Measurements from ENCODE around the gene SHD. TPM values are rescaled to one million over a fixed set of nuclear protein-coding genes. Genes with fewer than 3 reads are reported as not detected.

The SHD gene
- total RNA-seq, 1 experiment from 2014 or later = not detected

DNA sequence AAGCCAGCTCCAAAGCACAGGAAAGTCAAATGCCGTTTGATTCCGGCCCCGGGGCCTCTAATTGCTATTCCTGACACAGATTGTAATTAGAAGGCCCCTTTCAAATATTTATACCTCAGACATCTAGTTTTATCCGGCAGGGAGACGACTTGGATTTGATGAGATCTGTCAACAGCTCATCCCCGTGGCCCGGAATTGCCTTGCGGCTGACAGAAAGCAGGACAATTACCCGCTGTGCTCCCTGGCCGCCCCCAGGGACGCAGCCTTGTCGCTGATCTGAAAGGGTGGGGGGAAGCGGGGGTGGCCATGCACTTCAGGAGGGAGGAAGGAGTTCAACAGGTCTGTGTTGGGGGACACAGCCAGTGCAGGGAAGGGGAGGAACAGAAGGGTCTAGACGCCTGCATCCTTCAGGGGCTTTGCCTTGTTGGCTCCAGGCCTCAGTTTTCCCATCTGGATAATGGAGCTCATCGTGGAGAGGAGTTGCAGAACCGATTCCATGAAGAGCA lies 1.8 kb upstream of the SHD start:
- H3K36me3 ChIP-seq (ENCODE audit: low read depth) = no peaks in the 10 kb centered on the region
- H4K20me1 ChIP-seq (ENCODE audit: insufficient read depth) = no peaks in the 10 kb centered on the region
- no peak overlapping the region for H2AFZ ChIP-seq
- no peak for TF ChIP-seq EZH2 (IDR thresholded peaks at IDR 0.05; ENCODE audit: low read depth)
- TF ChIP-seq, protein P1, sequence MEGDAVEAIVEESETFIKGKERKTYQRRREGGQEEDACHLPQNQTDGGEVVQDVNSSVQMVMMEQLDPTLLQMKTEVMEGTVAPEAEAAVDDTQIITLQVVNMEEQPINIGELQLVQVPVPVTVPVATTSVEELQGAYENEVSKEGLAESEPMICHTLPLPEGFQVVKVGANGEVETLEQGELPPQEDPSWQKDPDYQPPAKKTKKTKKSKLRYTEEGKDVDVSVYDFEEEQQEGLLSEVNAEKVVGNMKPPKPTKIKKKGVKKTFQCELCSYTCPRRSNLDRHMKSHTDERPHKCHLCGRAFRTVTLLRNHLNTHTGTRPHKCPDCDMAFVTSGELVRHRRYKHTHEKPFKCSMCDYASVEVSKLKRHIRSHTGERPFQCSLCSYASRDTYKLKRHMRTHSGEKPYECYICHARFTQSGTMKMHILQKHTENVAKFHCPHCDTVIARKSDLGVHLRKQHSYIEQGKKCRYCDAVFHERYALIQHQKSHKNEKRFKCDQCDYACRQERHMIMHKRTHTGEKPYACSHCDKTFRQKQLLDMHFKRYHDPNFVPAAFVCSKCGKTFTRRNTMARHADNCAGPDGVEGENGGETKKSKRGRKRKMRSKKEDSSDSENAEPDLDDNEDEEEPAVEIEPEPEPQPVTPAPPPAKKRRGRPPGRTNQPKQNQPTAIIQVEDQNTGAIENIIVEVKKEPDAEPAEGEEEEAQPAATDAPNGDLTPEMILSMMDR (conservative IDR thresholded peaks at IDR 0.05) = no peak
- CTCF ChIA-PET = no interaction called here
- no peaks in the 10 kb centered on the region for H3K27me3 ChIP-seq (ENCODE audit: insufficient read depth, low read depth)
- no peak overlapping the region for H3K27ac ChIP-seq
- intact Hi-C loops (cut with micrococcal nuclease; ENCODE audit: unreplicated experiment) = no loop called here
- no TSS peak for BruUV-seq (replicated peaks)
- H3K9me3 ChIP-seq (ENCODE audit: insufficient read depth, low read depth) = no peaks in the 10 kb centered on the region
- DNase-seq = no peak
- POLR2A ChIA-PET (ENCODE audit: unreplicated experiment) = no interaction called here
- no peak overlapping the region for H3K4me2 ChIP-seq
- H3F3A ChIP-seq (ENCODE audit: insufficient read depth, low read depth) = no peaks in the 10 kb centered on the region
- H3K4me3 ChIP-seq = no peak overlapping the region
- H3K4me1 ChIP-seq (replicated peaks; ENCODE audit: insufficient read depth) = no peaks in the 10 kb centered on the region
- H3K79me2 ChIP-seq (ENCODE audit: low read depth) = no peaks in the 10 kb centered on the region
- no peaks in the 10 kb centered on the region for H3K9me2 ChIP-seq (ENCODE audit: insufficient read depth)

DNA sequence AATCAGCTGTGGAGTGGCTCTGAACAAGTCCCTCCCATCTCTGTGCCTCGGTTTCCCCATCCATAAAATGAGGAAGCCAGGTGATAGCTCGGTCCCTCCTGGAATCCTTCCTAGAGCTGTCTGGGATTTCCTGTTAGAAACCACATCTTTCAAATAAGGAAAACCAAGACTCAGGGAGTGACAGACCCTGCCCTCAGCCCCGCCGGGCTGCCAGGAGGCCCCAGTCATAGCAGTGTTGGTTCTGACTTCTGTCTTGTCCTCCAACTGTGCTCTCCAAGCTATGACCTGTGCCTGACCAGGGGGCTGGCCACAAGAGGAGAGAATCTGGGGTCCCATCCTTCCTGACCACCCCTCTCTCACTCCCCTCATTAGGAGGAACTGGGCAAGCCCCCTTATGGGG lies 1.1 kb upstream of the SHD start:
- H2AFZ ChIP-seq = no peak overlapping the region
- no peak overlapping the region for H3K4me2 ChIP-seq
- DNase-seq = no peak
- no peaks in the 10 kb centered on the region for H4K20me1 ChIP-seq (ENCODE audit: insufficient read depth)
- no peaks in the 10 kb centered on the region for H3K9me3 ChIP-seq (ENCODE audit: insufficient read depth, low read depth)
- no peaks in the 10 kb centered on the region for H3F3A ChIP-seq (ENCODE audit: insufficient read depth, low read depth)
- intact Hi-C loops (cut with micrococcal nuclease; ENCODE audit: unreplicated experiment) = no loop called here
- CTCF ChIA-PET = no interaction called here
- H3K36me3 ChIP-seq (ENCODE audit: low read depth) = no peaks in the 10 kb centered on the region
- BruUV-seq (replicated peaks) = no TSS peak
- TF ChIP-seq, protein P1 (conservative IDR thresholded peaks at IDR 0.05) = no peak
- TF ChIP-seq EZH2 (IDR thresholded peaks at IDR 0.05; ENCODE audit: low read depth) = no peak
- H3K4me3 ChIP-seq = no peak overlapping the region
- H3K27me3 ChIP-seq (ENCODE audit: insufficient read depth, low read depth) = no peaks in the 10 kb centered on the region
- POLR2A ChIA-PET (ENCODE audit: unreplicated experiment) = no interaction called here
- no peak overlapping the region for H3K27ac ChIP-seq
- H3K9me2 ChIP-seq (ENCODE audit: insufficient read depth) = no peaks in the 10 kb centered on the region
- H3K4me1 ChIP-seq (replicated peaks; ENCODE audit: insufficient read depth) = no peaks in the 10 kb centered on the region
- no peaks in the 10 kb centered on the region for H3K79me2 ChIP-seq (ENCODE audit: low read depth)

DNA sequence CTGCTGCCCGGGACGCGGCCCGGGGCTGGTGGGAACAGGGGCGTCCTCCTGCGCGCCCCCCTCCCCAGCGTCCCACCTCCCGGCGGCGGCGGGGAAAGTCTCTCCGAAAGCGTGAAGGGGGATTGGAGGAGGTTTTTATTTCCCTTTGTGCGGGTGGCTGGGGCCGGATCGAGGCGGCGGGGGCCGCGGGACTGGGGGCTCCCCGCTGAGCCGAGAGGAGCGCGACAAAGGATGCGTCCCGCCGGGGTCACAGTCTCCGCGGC lies 132 bp downstream of the SHD start:
- ChIA-PET CTCF (no interaction called here), POLR2A (ENCODE audit: unreplicated experiment) (no interaction called here)
- intact Hi-C loops (cut with micrococcal nuclease; ENCODE audit: unreplicated experiment) = no loop called here
- Histone ChIP-seq H2AFZ (no peak overlapping the region), H3K4me1 (replicated peaks; ENCODE audit: insufficient read depth) (no peaks in the 10 kb centered on the region), H3F3A (ENCODE audit: insufficient read depth, low read depth) (no peaks in the 10 kb centered on the region), H3K79me2 (ENCODE audit: low read depth) (no peaks in the 10 kb centered on the region), H3K4me2 (no peak overlapping the region), H3K9me3 (ENCODE audit: insufficient read depth, low read depth) (no peaks in the 10 kb centered on the region), H3K27me3 (ENCODE audit: insufficient read depth, low read depth) (no peaks in the 10 kb centered on the region), H3K27ac (no peak overlapping the region), H3K4me3 (no peak overlapping the region), H3K9me2 (ENCODE audit: insufficient read depth) (no peaks in the 10 kb centered on the region), H3K36me3 (ENCODE audit: low read depth) (no peaks in the 10 kb centered on the region), H4K20me1 (ENCODE audit: insufficient read depth) (no peaks in the 10 kb centered on the region)
- no peak for TF ChIP-seq EZH2 (IDR thresholded peaks at IDR 0.05; ENCODE audit: low read depth)
- TF ChIP-seq, protein P1 (conservative IDR thresholded peaks at IDR 0.05) = no peak
- no peak for DNase-seq
- BruUV-seq (replicated peaks) = no TSS peak
